Mesenchymal stem cell (in vitro differentiated cells and primary cell): ENCODE measurements around the gene AHRR.

ENCODE experiments used
- DNase-seq: peaks from one replicate; pipeline ENCODE4 v3.0.0-alpha.2; 2013
- H2AFZ ChIP-seq: one replicate; pipeline ENCODE4 v1.6.1; 2013; ENCODE audit warnings: low read depth, mild to moderate bottlenecking, control low read depth, inconsistent platforms, low read length, moderate library complexity
- H2AK5ac ChIP-seq: 2 replicates; pipeline ENCODE4 v1.6.1; 2013; ENCODE audit warnings: low read length, moderate library complexity, mild to moderate bottlenecking, inconsistent platforms; ENCODE audit not compliant: severe bottlenecking
- H2BK120ac ChIP-seq: one replicate; pipeline ENCODE4 v1.6.1; 2013; ENCODE audit warnings: low read depth, mild to moderate bottlenecking, inconsistent platforms, low read length, moderate library complexity
- H2BK12ac ChIP-seq, 2 experiments: one replicate each; pipeline ENCODE4 v1.6.1; 2013; ENCODE audit warnings: inconsistent platforms in 2 of 2, low read length in 2 of 2, mild to moderate bottlenecking in 2 of 2, moderate library complexity in 2 of 2, control low read depth in 1 of 2
- H2BK15ac ChIP-seq: one replicate; pipeline ENCODE4 v1.6.1; 2013; ENCODE audit warnings: mild to moderate bottlenecking, low read depth, inconsistent platforms; ENCODE audit not compliant: poor library complexity, severe bottlenecking
- H2BK5ac ChIP-seq: 2 replicates; pipeline ENCODE4 v1.6.1; 2013; ENCODE audit warnings: low read depth, mild to moderate bottlenecking, low read length, control low read depth, inconsistent platforms; ENCODE audit not compliant: poor library complexity, severe bottlenecking
- H3K14ac ChIP-seq, 2 experiments: one replicate each; pipeline ENCODE4 v1.6.1; 2013; ENCODE audit warnings: inconsistent platforms in 2 of 2, low read length in 2 of 2, control low read depth in 1 of 2, mild to moderate bottlenecking in 1 of 2, moderate library complexity in 1 of 2
- H3K18ac ChIP-seq, 2 experiments: one replicate each; pipeline ENCODE4 v1.6.1; 2013; ENCODE audit warnings: inconsistent platforms in 2 of 2, low read length in 2 of 2, control low read depth in 1 of 2, low read depth in 1 of 2, mild to moderate bottlenecking in 1 of 2
- H3K23ac ChIP-seq, 2 experiments: one replicate each; pipeline ENCODE4 v1.6.1; 2013; ENCODE audit warnings: inconsistent platforms in 2 of 2, low read length in 2 of 2, mild to moderate bottlenecking in 2 of 2, moderate library complexity in 2 of 2, control low read depth in 1 of 2
- H3K27ac ChIP-seq: 2 replicates; pipeline ENCODE4 v1.5.1; 2013; ENCODE audit warnings: mild to moderate bottlenecking, moderate library complexity, low read length, control low read depth, inconsistent platforms; ENCODE audit not compliant: poor library complexity, severe bottlenecking
- H3K27me3 ChIP-seq, 2 experiments: 2 replicates each; pipeline versions ENCODE4 v1.6.1 to v1.7.0; 2013; ENCODE audit warnings: low read length in 2 of 2, mild to moderate bottlenecking in 2 of 2, moderate library complexity in 2 of 2, control low read depth in 1 of 2, inconsistent platforms in 1 of 2; ENCODE audit not compliant: control insufficient read depth in 1 of 2, insufficient read depth in 1 of 2
- H3K36me3 ChIP-seq, 2 experiments: 2 replicates each; pipeline versions ENCODE4 v1.6.1 to v1.7.0; 2013; ENCODE audit warnings: low read length in 2 of 2, control low read depth in 1 of 2, inconsistent platforms in 1 of 2, low read depth in 1 of 2, mild to moderate bottlenecking in 1 of 2; ENCODE audit not compliant: insufficient read depth in 2 of 2, control insufficient read depth in 1 of 2
- H3K4ac ChIP-seq, 2 experiments: one replicate each; pipeline ENCODE4 v1.6.1; 2013; ENCODE audit warnings: inconsistent platforms in 2 of 2, low read length in 2 of 2, mild to moderate bottlenecking in 2 of 2, moderate library complexity in 2 of 2, control low read depth in 1 of 2, low read depth in 1 of 2
- H3K4me1 ChIP-seq: 2 replicates; pipeline ENCODE4 v1.6.1; 2013; ENCODE audit warnings: low read depth, low read length, control low read depth; ENCODE audit not compliant: control insufficient read depth, insufficient read depth
- H3K4me2 ChIP-seq: 2 replicates; pipeline ENCODE4 v1.6.1; 2013; ENCODE audit warnings: low read length, mild to moderate bottlenecking, inconsistent platforms; ENCODE audit not compliant: poor library complexity, severe bottlenecking
- H3K4me3 ChIP-seq, 2 experiments: 2 replicates each; pipeline versions ENCODE4 v1.5.1 to v1.7.0; 2013; ENCODE audit warnings: low read length in 2 of 2, mild to moderate bottlenecking in 2 of 2, control low read depth in 1 of 2, low read depth in 1 of 2; ENCODE audit not compliant: insufficient read depth in 1 of 2
- H3K79me1 ChIP-seq: replicated peaks from 2 replicates; pipeline ENCODE4 v1.6.1; 2013; ENCODE audit warnings: mild to moderate bottlenecking, control low read depth, low read length, inconsistent platforms; ENCODE audit not compliant: poor library complexity, severe bottlenecking
- H3K9ac ChIP-seq: 2 replicates; pipeline ENCODE4 v1.7.0; 2013; ENCODE audit warnings: mild to moderate bottlenecking, low read length, moderate library complexity
- H3K9me3 ChIP-seq: 2 replicates; pipeline ENCODE4 v1.7.0; 2013; ENCODE audit warnings: mild to moderate bottlenecking, low read length; ENCODE audit not compliant: control insufficient read depth
- H4K8ac ChIP-seq: one replicate; pipeline ENCODE4 v1.6.1; 2013; ENCODE audit warnings: inconsistent platforms, mild to moderate bottlenecking, low read length, moderate library complexity
- H4K91ac ChIP-seq: one replicate; pipeline ENCODE4 v1.6.1; 2013; ENCODE audit warnings: mild to moderate bottlenecking, low read length, inconsistent platforms
- WGBS: methylation state at CpG from one replicate; pipeline ENCODE4 v1.1.7; 2013; ENCODE audit warnings: mixed read lengths; 5-methylcytosine and 5-hydroxymethylcytosine counted together

AHRR gene

DNA sequence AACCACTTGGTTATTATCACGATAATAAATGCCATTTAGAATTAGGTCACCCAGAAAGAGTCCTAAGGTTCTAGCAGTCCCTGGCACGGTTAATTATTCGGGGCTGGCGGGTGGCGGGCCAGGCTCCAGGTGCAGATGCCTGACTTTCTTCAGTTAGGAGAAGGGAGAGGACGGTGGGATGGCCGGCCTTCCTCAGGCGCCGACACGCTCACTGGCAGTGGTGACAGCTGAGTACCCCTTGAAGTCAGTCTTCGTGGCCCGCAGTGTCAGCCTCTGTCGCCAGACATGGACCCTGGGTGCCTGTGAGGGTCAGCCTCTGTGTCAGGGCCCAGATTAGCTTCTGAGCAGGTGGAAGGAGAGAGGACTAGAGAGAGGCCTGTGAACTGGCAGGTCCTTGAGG lies 100.4 kb downstream of the AHRR start:
- Histone ChIP-seq H4K8ac (no peak overlapping the region), H3K9ac (no peak overlapping the region), H3K79me1 (no peaks in the 10 kb centered on the region), H3K4ac (no peak overlapping the region), H3K27ac (no peak overlapping the region), H3K23ac (no peak overlapping the region), H2BK120ac (no peak overlapping the region), H3K14ac (no peak overlapping the region), H3K36me3 (peaks cover 3 to 27% of the 10 kb centered on the region in 2 experiments), H3K4me2 (no peak overlapping the region), H3K9me3 (no peaks in the 10 kb centered on the region), H3K4me3 (no peak overlapping the region), H3K27me3 (no peaks in the 10 kb centered on the region), H4K91ac (no peak overlapping the region), H2BK5ac (no peak overlapping the region), H2BK15ac (no peak overlapping the region), H2BK12ac (peak overlapping the region in 1 of 2 experiments; percentile 46), H2AK5ac (no peak overlapping the region), H2AFZ (no peak overlapping the region), H3K18ac (no peak overlapping the region), H3K4me1 (peaks cover 17% of the 10 kb centered on the region)
- WGBS, result 95% methylated on average over 13 of the region's 13 CpGs
- no peak for DNase-seq

DNA sequence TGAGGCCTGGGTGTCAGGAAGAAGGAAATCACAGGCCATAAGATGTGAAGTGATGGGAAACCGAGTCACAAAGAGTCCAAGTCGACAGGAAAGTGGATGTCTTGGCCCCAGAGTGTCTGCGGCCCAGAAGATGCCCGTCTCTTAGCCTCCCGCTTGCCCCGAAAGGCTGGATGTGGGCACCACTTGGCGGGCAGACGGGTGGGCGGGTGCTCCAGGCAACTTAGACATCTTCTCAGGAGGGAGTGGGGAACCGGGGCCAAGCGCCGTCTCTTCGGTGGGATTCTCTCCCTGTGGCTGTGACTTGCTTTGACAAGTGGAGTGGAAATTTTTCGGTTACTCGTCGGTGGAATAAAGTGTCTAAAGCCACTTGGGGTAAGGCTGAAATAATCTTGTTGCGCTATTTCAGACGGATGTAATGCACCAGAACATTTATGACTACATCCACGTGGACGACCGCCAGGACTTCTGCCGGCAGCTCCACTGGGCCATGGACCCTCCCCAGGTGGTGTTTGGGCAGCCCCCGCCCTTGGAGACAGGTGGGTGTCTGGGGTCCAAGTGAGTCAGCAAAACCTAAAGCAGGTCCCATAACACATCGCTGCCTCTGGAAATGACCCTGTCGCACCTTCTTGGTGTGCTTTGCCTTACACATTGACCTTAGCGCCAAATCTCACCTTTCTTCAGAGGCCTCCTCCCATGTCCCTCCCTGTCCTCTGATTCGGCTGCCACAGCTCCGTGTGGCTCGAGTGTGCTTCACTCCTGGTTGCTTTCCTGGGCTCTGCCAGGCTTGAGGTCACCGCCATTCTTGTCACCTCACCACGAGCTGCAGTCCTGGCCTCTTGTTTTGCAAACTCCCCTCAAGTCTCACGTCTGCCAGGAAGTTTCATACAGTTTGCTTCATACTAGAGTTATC lies 101.1 kb downstream of the AHRR start:
- Histone ChIP-seq H3K9ac (no peak overlapping the region), H3K27ac (no peak overlapping the region), H3K18ac (peak overlapping the region in 1 of 2 experiments; percentile 29), H4K8ac (no peak overlapping the region), H2BK120ac (no peak overlapping the region), H2BK5ac (no peak overlapping the region), H3K4me3 (no peak overlapping the region), H3K4ac (no peak overlapping the region), H2AK5ac (no peak overlapping the region), H2AFZ (no peak overlapping the region), H3K14ac (no peak overlapping the region), H3K9me3 (no peaks in the 10 kb centered on the region), H3K4me2 (no peak overlapping the region), H2BK15ac (no peak overlapping the region), H3K36me3 (peaks cover 3 to 28% of the 10 kb centered on the region in 2 experiments), H3K27me3 (no peaks in the 10 kb centered on the region), H4K91ac (no peak overlapping the region), H3K79me1 (no peaks in the 10 kb centered on the region), H2BK12ac (peak overlapping the region in 1 of 2 experiments; percentile 23), H3K4me1 (peaks cover 17% of the 10 kb centered on the region), H3K23ac (no peak overlapping the region)
- WGBS, result 89% methylated on average over 32 of the region's 32 CpGs
- DNase-seq, result no peak

DNA sequence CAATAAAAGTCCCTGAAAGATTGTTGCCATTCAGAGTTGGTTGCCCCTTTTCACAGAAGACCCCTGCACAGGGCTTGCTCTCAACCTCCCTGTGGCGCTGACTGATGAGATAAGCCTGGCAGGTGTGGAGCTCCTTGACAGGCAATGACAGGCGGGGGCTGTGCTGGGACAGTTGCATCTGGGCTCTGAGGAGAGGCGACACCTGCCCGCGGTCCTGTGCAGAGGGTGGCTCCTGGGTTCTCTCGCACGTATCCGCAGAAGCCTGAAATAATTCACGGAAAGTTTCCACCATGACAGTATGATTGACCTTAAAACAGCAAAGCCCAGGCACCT lies 101.7 kb downstream of the AHRR start:
- no peaks in the 10 kb centered on the region for H3K27me3 ChIP-seq
- peaks cover 18% of the 10 kb centered on the region for H3K4me1 ChIP-seq
- H2BK12ac ChIP-seq, result no peak overlapping the region
- H3K9me3 ChIP-seq, result no peaks in the 10 kb centered on the region
- no peak overlapping the region for H3K23ac ChIP-seq
- H3K4ac ChIP-seq, result no peak overlapping the region
- no peak overlapping the region for H3K18ac ChIP-seq
- peaks cover 3 to 34% of the 10 kb centered on the region in 2 experiments for H3K36me3 ChIP-seq
- H4K8ac ChIP-seq, result no peak overlapping the region
- DNase-seq, result no peak
- no peak overlapping the region for H2AFZ ChIP-seq
- H4K91ac ChIP-seq, result no peak overlapping the region
- H3K27ac ChIP-seq, result no peak overlapping the region
- H3K9ac ChIP-seq, result no peak overlapping the region
- H2AK5ac ChIP-seq, result no peak overlapping the region
- H2BK120ac ChIP-seq, result no peak overlapping the region
- no peak overlapping the region for H2BK5ac ChIP-seq
- no peak overlapping the region for H3K4me2 ChIP-seq
- H3K79me1 ChIP-seq, result no peaks in the 10 kb centered on the region
- 84% methylated on average over 9 of the region's 9 CpGs for WGBS
- no peak overlapping the region for H2BK15ac ChIP-seq
- H3K14ac ChIP-seq, result no peak overlapping the region
- no peak overlapping the region for H3K4me3 ChIP-seq

DNA sequence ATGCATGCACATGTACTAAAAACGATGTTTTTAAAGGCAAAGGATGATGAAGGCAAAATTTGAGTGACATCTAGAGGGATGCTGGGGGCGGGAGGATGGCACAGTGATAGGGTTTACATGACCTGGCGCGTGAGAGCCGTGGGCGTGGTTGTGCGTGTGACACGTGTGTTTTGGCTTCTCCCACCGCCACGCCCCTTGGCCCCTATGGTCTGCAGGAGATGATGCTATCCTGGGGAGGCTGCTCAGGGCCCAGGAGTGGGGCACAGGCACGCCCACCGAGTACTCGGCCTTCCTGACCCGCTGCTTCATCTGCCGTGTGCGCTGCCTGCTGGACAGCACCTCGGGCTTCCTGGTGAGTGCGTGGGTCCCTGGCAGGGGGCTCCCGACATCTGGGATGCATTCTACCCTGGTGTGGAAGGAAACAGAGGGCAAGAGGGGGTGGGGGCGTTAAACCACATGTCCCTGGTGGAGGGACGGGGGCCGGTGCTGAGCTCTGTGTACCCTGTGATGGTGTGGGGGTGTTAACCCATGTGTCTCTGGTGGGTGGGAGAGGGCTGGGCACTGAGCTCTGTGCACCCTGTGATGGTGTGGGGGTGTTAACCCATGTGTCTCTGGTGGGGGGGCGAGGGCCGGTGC lies 102.2 kb downstream of the AHRR start:
- Histone ChIP-seq H3K14ac (no peak overlapping the region), H4K8ac (peak overlapping the region; percentile 21), H2BK120ac (no peak overlapping the region), H3K4ac (no peak overlapping the region), H3K36me3 (peaks cover 3 to 40% of the 10 kb centered on the region in 2 experiments), H3K27ac (no peak overlapping the region), H3K4me1 (peaks cover 18% of the 10 kb centered on the region), H2BK15ac (peak overlapping the region; percentile 41), H3K9ac (no peak overlapping the region), H4K91ac (no peak overlapping the region), H3K18ac (peak overlapping the region in 1 of 2 experiments; percentile 7), H3K4me2 (no peak overlapping the region), H3K23ac (no peak overlapping the region), H2AK5ac (no peak overlapping the region), H3K4me3 (peak overlapping the region in 1 of 2 experiments; percentile 31), H2BK5ac (no peak overlapping the region), H2AFZ (no peak overlapping the region), H3K9me3 (no peaks in the 10 kb centered on the region), H3K79me1 (no peaks in the 10 kb centered on the region), H2BK12ac (no peak overlapping the region), H3K27me3 (no peaks in the 10 kb centered on the region)
- WGBS, result 94% methylated on average over 24 of the region's 24 CpGs
- DNase-seq, result no peak
